Ascending aorta (tissue), 2 donors: ENCODE results near the gene TEX35. TPM values are rescaled to one million over a fixed set of nuclear protein-coding genes. Genes with fewer than 3 reads are reported as not detected.

ENCODE experiments used
- DNase-seq, 2 donors: peaks; one replicate each; pipeline ENCODE4 v3.0.0-alpha.2; 2019; ENCODE audit warnings: low spot score in 2 of 2
- H3K27ac ChIP-seq, 2 donors: fragments of 200-600 bp; sonication (generic); one replicate each; pipeline ENCODE4 v1.5.1; 2016 to 2017; ENCODE audit warnings: mild to moderate bottlenecking in 1 of 2
- H3K27me3 ChIP-seq: fragments of 200-600 bp; sonication (generic); one replicate; pipeline ENCODE4 v1.5.1; 2017
- H3K36me3 ChIP-seq, 2 donors: fragments of 200-600 bp; sonication (generic); one replicate each; pipeline ENCODE4 v1.5.1; 2016
- H3K4me1 ChIP-seq, 2 donors: fragments of 200-600 bp; sonication (generic); one replicate each; pipeline ENCODE4 v1.5.1; 2016 to 2017; ENCODE audit warnings: mild to moderate bottlenecking in 1 of 2
- H3K4me3 ChIP-seq, 2 donors: fragments of 200-600 bp; sonication (generic); one replicate each; pipeline ENCODE4 v1.5.1; 2016 to 2017; ENCODE audit warnings: mild to moderate bottlenecking in 1 of 2
- H3K9me3 ChIP-seq, 2 donors: fragments of 200-600 bp; sonication (generic); one replicate each; pipeline ENCODE4 v1.5.1; 2016
- CTCF ChIP-seq, 3 experiments: fragments of 200-600 bp in 2 of 3; fragments of 450-650 bp in 1 of 3; sonication (generic) in 2 of 3; IDR thresholded peaks; one replicate each; pipeline ENCODE4 v1.5.1; 2016 to 2019; ENCODE audit warnings: antibody characterized with exemption in 3 of 3, mild to moderate bottlenecking in 1 of 3, moderate library complexity in 1 of 3
- intact Hi-C: fragments of 100-400 bp; cut with DNase I; formaldehyde crosslinking; loops from one replicate; pipeline ENCODE4 v1.15.1; 2023
- total RNA-seq: library from RNA; depleted of rRNA; stranded (reverse); fragments of >200 nt; gene quantifications from one replicate; pipeline ENCODE4 v1.1.0, GENCODE V29; 2016

Gene TEX35
- total RNA-seq, 1 donor from 2014 or later: not detected

- Histone ChIP-seq H3K4me1 (no peaks in the 10 kb centered on the region), H3K36me3 (no peaks in the 10 kb centered on the region), H3K9me3 (no peaks in the 10 kb centered on the region), H3K4me3 (no peak overlapping the region), H3K27me3 (no peaks in the 10 kb centered on the region), H3K27ac (no peak overlapping the region)
- intact Hi-C loops: no loop called here
- TF ChIP-seq CTCF (IDR thresholded peaks at IDR 0.05): no peak
- no peak for DNase-seq
These were observed 7.9 kb downstream of the TEX35 start for GRCh38 chr1:178520803-178521202.

GRCh38 chr1:178521241-178521640 is 8.3 kb downstream of the TEX35 start:
- Histone ChIP-seq H3K36me3 (no peaks in the 10 kb centered on the region), H3K9me3 (no peaks in the 10 kb centered on the region), H3K4me1 (no peaks in the 10 kb centered on the region), H3K27me3 (no peaks in the 10 kb centered on the region), H3K4me3 (no peak overlapping the region), H3K27ac (no peak overlapping the region)
- intact Hi-C loops: no loop called here
- TF ChIP-seq CTCF (IDR thresholded peaks at IDR 0.05): no peak
- no peak for DNase-seq

DNA sequence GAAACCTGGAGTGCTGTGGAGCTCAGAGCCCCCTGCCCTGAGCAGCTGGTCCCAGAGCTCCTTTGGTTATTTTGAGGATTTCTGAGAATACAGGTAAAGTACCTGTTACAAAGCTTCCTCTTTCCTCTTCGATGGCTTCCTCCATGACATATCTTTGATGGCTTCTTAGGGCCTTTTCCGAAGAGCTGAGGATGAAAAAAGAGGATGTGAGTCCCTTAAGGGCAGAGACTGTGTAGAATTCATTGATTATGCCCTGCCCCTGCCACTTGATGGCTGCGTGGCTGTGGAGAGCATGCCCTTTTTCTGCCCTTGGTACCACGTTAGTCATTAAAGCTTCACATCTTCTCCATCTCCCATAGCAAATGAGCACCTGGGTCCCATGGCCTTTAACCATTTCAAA is 14.2 kb downstream of the TEX35 start:
- no peaks in the 10 kb centered on the region for H3K9me3 ChIP-seq
- intact Hi-C loops: no loop called here
- H3K27ac ChIP-seq: no peak overlapping the region
- no peaks in the 10 kb centered on the region for H3K36me3 ChIP-seq
- no peak overlapping the region for H3K4me3 ChIP-seq
- no peaks in the 10 kb centered on the region for H3K4me1 ChIP-seq
- TF ChIP-seq CTCF (IDR thresholded peaks at IDR 0.05): no peak
- no peak for DNase-seq
- no peaks in the 10 kb centered on the region for H3K27me3 ChIP-seq

GRCh38 chr1:178528228-178528952 is 15.5 kb downstream of the TEX35 start:
- Histone ChIP-seq H3K9me3 (no peaks in the 10 kb centered on the region), H3K4me1 (no peaks in the 10 kb centered on the region), H3K27me3 (no peaks in the 10 kb centered on the region), H3K36me3 (no peaks in the 10 kb centered on the region), H3K27ac (no peak overlapping the region), H3K4me3 (no peak overlapping the region)
- DNase-seq: no peak
- TF ChIP-seq CTCF (IDR thresholded peaks at IDR 0.05): no peak
- intact Hi-C loops: no loop called here

- no peak for DNase-seq
- no peak for TF ChIP-seq CTCF (IDR thresholded peaks at IDR 0.05)
- no peaks in the 10 kb centered on the region for H3K9me3 ChIP-seq
- no peaks in the 10 kb centered on the region for H3K27me3 ChIP-seq
- no peaks in the 10 kb centered on the region for H3K4me1 ChIP-seq
- no peak overlapping the region for H3K27ac ChIP-seq
- intact Hi-C loops: no loop called here
- no peak overlapping the region for H3K4me3 ChIP-seq
- H3K36me3 ChIP-seq: no peaks in the 10 kb centered on the region
These were observed 16.0 kb downstream of the TEX35 start for GRCh38 chr1:178528953-178529335.
